Gastrocnemius medialis (tissue), 4 donors: ENCODE results near the gene KCNH6. TPM values are rescaled to one million over a fixed set of nuclear protein-coding genes. Genes with fewer than 3 reads are reported as not detected.

Experiments
- ATAC-seq, 2 donors: fragments of 150-250 bp; one replicate each; pipeline ENCODE4 v1.9.1; 2016
- DNase-seq, 2 donors: peaks; one replicate each; pipeline ENCODE4 v3.0.0-alpha.2; 2019
- H3K27ac ChIP-seq, 4 donors: fragments of 200-600 bp; sonication (generic); 1 replicate in 1 of 4; 2 replicates in 3 of 4; pipeline ENCODE4 v1.5.1; 2016 to 2018; ENCODE audit warnings: mild to moderate bottlenecking in 2 of 4, moderate library complexity in 1 of 4
- H3K27me3 ChIP-seq, 3 donors: fragments of 200-600 bp; sonication (generic) in 2 of 3; 1 replicate in 1 of 3; 2 replicates in 2 of 3; pipeline versions ENCODE4 v1.5.1 to v1.6.0; 2016 to 2019; ENCODE audit warnings: mild to moderate bottlenecking in 1 of 3, moderate library complexity in 1 of 3
- H3K36me3 ChIP-seq, 2 donors: fragments of 200-600 bp; sonication (generic) in 1 of 2; one replicate each; pipeline ENCODE4 v1.5.1; 2017 to 2018
- H3K4me1 ChIP-seq, 2 donors: fragments of 200-600 bp; sonication (generic) in 1 of 2; one replicate each; pipeline ENCODE4 v1.5.1; 2016 to 2017; ENCODE audit warnings: mild to moderate bottlenecking in 2 of 2
- H3K4me3 ChIP-seq, 4 donors: fragments of 200-600 bp; sonication (generic) in 3 of 4; 1 replicate in 1 of 4; 2 replicates in 3 of 4; pipeline ENCODE4 v1.5.1; 2016 to 2019; ENCODE audit warnings: mild to moderate bottlenecking in 2 of 4
- H3K9me3 ChIP-seq, 3 donors: fragments of 200-600 bp; sonication (generic) in 2 of 3; 1 replicate in 1 of 3; 2 replicates in 2 of 3; pipeline ENCODE4 v1.5.1; 2016 to 2019
- POLR2A ChIP-seq, 2 donors: fragments of 450-650 bp; IDR thresholded peaks; one replicate each; pipeline ENCODE4 v1.6.1; 2017; ENCODE audit warnings: antibody characterized with exemption in 2 of 2, mild to moderate bottlenecking in 2 of 2, moderate library complexity in 2 of 2
- in situ Hi-C, 4 donors: fragments of 200-750 bp; cut with MboI; loops; one replicate each; pipeline versions ENCODE4 v1.15.0 to v1.8.0; 2017; ENCODE audit warnings: low sequenced_read_pairs in 4 of 4
- intact Hi-C: fragments of 100-400 bp; cut with DNase I; formaldehyde crosslinking; loops from one replicate; pipeline ENCODE4 v1.15.1; 2023; ENCODE audit warnings: low total_unique reads
- total RNA-seq, 4 donors: library from RNA; depleted of rRNA; stranded (reverse); fragments of >200 nt; gene quantifications; one replicate each; pipeline versions ENCODE4 v1.1.0 to v1.2.3, GENCODE V29; 2016
- TF ChIP-seq, protein P1 (sequence below), 5 experiments: fragments of 450-650 bp in 3 of 5; fragments of 200-600 bp in 2 of 5; sonication (generic) in 2 of 5; IDR thresholded peaks in 4 of 5; conservative IDR thresholded peaks in 1 of 5; 1 replicate in 4 of 5; 2 replicates in 1 of 5; pipeline ENCODE4 v1.5.1; 2016 to 2019; ENCODE audit warnings: antibody characterized with exemption in 5 of 5, mild to moderate bottlenecking in 3 of 5, moderate library complexity in 3 of 5

KCNH6 gene
- total RNA-seq, 4 donors from 2014 or later, result not detected

DNA sequence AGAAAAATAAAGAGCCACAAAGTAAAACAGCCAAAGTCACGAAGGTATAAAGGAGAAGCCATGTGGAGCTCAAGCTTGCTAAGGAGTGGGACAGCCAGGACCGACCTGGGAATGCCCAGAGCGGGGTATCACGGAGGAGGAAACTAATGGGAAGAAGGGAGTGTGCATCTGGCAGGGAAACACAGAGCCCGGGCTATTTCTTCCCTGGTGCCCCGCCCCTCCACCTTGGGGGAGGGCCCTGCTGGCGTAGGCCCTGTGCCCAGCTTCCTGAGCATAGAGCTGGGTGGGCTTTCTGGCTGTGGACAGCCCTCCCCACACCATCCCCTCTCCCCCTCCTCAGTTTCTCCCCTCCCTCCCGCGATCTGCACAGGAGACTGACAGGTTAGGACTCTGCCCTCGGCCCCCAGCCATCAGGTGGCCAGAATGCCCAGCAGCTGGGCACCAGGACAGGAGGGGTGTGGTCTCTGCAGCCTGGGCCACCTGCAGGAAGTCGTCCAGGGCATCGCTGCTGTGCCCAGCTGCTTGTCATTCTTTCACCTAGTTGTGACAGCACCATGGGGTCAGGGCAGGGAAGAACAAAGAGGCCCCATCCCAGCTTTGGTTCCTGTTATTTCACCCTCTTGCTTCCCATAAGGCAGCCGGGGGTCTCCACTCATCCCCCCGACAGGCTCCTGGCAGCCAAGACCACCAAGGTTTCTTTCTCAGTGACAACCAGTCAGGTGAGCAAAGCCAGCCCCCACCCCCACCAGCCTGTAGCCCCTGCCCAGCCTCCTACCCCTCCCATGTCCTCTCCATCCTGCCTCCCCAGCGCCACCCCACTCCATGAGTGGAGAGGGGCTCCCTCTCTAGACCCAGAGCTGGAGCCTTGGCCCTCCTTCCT lies 20.0 kb downstream of the KCNH6 start:
- ATAC-seq (no peak), DNase-seq (peak in 1 of 2 donors; percentile 5)
- TF ChIP-seq, protein P1, sequence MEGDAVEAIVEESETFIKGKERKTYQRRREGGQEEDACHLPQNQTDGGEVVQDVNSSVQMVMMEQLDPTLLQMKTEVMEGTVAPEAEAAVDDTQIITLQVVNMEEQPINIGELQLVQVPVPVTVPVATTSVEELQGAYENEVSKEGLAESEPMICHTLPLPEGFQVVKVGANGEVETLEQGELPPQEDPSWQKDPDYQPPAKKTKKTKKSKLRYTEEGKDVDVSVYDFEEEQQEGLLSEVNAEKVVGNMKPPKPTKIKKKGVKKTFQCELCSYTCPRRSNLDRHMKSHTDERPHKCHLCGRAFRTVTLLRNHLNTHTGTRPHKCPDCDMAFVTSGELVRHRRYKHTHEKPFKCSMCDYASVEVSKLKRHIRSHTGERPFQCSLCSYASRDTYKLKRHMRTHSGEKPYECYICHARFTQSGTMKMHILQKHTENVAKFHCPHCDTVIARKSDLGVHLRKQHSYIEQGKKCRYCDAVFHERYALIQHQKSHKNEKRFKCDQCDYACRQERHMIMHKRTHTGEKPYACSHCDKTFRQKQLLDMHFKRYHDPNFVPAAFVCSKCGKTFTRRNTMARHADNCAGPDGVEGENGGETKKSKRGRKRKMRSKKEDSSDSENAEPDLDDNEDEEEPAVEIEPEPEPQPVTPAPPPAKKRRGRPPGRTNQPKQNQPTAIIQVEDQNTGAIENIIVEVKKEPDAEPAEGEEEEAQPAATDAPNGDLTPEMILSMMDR (IDR thresholded peaks at IDR 0.05 in 4 of 5, conservative IDR thresholded peaks at IDR 0.05 in 1 of 5), result no peak
- no peak for TF ChIP-seq POLR2A (IDR thresholded peaks at IDR 0.05)
- Histone ChIP-seq H3K27me3 (peaks cover 12 to 14% (median 13%) of the 10 kb centered on the region in 3 donors), H3K4me1 (peaks cover 3 to 4% of the 10 kb centered on the region in 2 donors), H3K9me3 (no peaks in the 10 kb centered on the region), H3K36me3 (no peaks in the 10 kb centered on the region), H3K4me3 (no peak overlapping the region), H3K27ac (no peak overlapping the region)
- intact Hi-C loops (loop anchor here (10.0 kb wide), 1 partner anchor 118 kb away; no protein-coding TSS in a partner anchor), in situ Hi-C loops (loop anchor here in 1 of 4 donors (10.0 kb wide), 1 partner anchor 62 kb away; the partner anchor contains the start of gene TACO1)

DNA sequence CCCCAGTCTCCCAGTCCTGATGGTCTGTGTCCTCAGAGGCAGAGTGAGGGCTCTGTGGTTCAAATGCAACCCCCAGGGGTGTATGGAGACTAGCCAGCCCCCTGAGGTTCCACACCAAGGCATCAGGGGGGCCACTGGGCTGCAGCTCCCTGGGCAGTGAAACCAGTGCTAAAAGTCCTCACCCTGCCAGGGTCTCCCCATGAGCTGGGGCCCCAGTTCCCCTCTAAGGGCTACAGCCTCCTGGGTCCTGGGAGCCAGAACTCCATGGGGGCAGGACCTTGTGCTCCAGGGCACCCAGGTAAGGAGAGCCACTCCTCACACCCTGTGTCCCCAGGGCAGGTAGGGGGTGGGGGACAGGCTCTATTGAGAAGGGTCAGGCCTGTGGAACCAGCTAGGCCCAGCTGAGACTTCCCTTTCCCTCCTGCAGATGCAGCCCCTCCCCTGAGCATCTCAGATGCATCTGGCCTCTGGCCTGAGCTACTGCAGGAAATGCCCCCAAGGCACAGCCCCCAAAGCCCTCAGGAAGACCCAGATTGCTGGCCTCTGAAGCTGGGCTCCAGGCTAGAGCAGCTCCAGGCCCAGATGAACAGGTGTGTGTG lies 20.8 kb downstream of the KCNH6 start:
- in situ Hi-C loops, result loop anchor here in 1 of 4 donors (10.0 kb wide), 1 partner anchor 61 kb away; the partner anchor contains the start of gene TACO1
- no peak for ATAC-seq

DNA sequence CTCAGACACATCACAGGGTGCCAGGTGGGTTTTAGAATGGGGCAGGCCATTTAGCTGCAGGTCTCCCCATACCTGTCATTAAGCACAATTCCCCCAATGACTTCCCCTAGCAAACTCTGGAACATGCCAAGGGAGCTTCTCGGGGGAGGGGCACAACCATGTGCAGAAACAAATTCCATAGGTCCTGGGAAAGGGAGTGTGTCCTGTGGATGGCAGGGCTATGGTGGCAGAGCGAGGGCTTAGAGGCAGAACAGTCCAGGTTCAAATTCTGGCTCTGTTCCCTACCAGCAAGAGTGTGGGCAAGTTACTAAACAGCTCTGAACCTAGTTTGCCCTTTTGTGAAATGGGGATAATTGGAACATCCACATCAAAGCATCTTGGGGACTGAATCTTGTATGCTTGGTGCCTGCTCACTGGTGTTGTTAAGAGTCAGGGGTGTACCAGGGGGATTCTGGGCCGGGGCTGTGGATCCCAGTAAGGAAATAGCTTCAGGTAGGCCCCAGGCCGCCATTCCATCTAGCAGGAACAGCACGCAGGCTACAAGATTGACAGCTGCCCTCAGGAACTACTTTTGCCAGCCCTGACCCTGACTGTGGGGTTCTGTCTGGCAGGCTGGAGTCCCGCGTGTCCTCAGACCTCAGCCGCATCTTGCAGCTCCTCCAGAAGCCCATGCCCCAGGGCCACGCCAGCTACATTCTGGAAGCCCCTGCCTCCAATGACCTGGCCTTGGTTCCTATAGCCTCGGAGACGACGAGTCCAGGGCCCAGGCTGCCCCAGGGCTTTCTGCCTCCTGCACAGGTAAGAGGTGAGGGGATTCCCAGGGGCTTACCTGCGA lies 21.5 kb downstream of the KCNH6 start:
- TF ChIP-seq, protein P1 (IDR thresholded peaks at IDR 0.05 in 4 of 5, conservative IDR thresholded peaks at IDR 0.05 in 1 of 5), result no peak
- no peak for TF ChIP-seq POLR2A (IDR thresholded peaks at IDR 0.05)
- Histone ChIP-seq H3K36me3 (no peaks in the 10 kb centered on the region), H3K9me3 (no peaks in the 10 kb centered on the region), H3K4me1 (peaks cover 5 to 9% of the 10 kb centered on the region in 2 donors), H3K4me3 (no peak overlapping the region), H3K27me3 (no peaks in the 10 kb centered on the region), H3K27ac (no peak overlapping the region)
- no peak for ATAC-seq
- in situ Hi-C loops, result loop anchor here in 1 of 4 donors (10.0 kb wide), 1 partner anchor 60 kb away; the partner anchor contains the start of gene TACO1
- intact Hi-C loops, result loop anchor here (10.0 kb wide), 1 partner anchor 120 kb away; no protein-coding TSS in a partner anchor
- DNase-seq, result no peak

More for the DNA sequence above, 20.8 kb downstream of the KCNH6 start:
- H3K4me1 ChIP-seq, result peaks cover 0 to 2% of the 10 kb centered on the region in 2 donors
- H3K9me3 ChIP-seq, result no peaks in the 10 kb centered on the region
- no peak overlapping the region for H3K4me3 ChIP-seq
- peak in 1 of 2 donors; percentile 6 for DNase-seq
- H3K27me3 ChIP-seq, result peaks cover 4 to 7% (median 6%) of the 10 kb centered on the region in 3 donors
- H3K27ac ChIP-seq, result no peak overlapping the region
- TF ChIP-seq, protein P1 (IDR thresholded peaks at IDR 0.05 in 4 of 5, conservative IDR thresholded peaks at IDR 0.05 in 1 of 5), result no peak
- no peak for TF ChIP-seq POLR2A (IDR thresholded peaks at IDR 0.05)
- intact Hi-C loops, result loop anchor here (10.0 kb wide), 1 partner anchor 119 kb away; no protein-coding TSS in a partner anchor
- no peaks in the 10 kb centered on the region for H3K36me3 ChIP-seq
